GM12864 (cell line): ENCODE data around the gene INO80D.

Experiments
- DNase-seq: peaks from one replicate; pipeline ENCODE4 v3.0.0-alpha.2; 2011; ENCODE audit warnings: low read depth
- H3K4me3 ChIP-seq: 2 replicates; pipeline ENCODE4 v1.5.1; 2011; ENCODE audit warnings: mild to moderate bottlenecking, low read depth, low read length, control low read depth
- TF ChIP-seq, protein P1 (sequence below): IDR thresholded peaks from 2 replicates; pipeline ENCODE4 v1.5.1; 2011; ENCODE audit warnings: low read depth, mild to moderate bottlenecking, moderate library complexity, low read length, control low read depth, inconsistent platforms; ENCODE audit errors: missing control alignments

Gene INO80D

DNA sequence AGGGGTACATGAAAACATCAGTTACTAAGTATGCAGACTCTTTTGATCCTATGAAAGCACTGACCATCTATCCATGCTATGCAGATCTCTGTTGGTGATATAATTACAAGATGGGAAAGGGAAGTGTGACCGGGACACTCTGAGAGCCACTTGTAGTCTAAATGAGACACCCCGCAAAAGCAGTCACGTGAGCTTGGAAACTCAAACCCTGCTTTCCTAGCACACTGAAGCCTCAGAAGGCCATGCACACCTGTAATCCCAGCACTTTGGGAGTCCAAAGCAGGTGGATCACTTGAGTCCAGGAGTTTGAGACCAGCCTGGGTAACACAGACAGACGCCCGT lies 137.5 kb downstream of the INO80D start:
- TF ChIP-seq, protein P1, sequence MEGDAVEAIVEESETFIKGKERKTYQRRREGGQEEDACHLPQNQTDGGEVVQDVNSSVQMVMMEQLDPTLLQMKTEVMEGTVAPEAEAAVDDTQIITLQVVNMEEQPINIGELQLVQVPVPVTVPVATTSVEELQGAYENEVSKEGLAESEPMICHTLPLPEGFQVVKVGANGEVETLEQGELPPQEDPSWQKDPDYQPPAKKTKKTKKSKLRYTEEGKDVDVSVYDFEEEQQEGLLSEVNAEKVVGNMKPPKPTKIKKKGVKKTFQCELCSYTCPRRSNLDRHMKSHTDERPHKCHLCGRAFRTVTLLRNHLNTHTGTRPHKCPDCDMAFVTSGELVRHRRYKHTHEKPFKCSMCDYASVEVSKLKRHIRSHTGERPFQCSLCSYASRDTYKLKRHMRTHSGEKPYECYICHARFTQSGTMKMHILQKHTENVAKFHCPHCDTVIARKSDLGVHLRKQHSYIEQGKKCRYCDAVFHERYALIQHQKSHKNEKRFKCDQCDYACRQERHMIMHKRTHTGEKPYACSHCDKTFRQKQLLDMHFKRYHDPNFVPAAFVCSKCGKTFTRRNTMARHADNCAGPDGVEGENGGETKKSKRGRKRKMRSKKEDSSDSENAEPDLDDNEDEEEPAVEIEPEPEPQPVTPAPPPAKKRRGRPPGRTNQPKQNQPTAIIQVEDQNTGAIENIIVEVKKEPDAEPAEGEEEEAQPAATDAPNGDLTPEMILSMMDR = no peak
- no peak overlapping the region for H3K4me3 ChIP-seq
- DNase-seq = no peak

DNA sequence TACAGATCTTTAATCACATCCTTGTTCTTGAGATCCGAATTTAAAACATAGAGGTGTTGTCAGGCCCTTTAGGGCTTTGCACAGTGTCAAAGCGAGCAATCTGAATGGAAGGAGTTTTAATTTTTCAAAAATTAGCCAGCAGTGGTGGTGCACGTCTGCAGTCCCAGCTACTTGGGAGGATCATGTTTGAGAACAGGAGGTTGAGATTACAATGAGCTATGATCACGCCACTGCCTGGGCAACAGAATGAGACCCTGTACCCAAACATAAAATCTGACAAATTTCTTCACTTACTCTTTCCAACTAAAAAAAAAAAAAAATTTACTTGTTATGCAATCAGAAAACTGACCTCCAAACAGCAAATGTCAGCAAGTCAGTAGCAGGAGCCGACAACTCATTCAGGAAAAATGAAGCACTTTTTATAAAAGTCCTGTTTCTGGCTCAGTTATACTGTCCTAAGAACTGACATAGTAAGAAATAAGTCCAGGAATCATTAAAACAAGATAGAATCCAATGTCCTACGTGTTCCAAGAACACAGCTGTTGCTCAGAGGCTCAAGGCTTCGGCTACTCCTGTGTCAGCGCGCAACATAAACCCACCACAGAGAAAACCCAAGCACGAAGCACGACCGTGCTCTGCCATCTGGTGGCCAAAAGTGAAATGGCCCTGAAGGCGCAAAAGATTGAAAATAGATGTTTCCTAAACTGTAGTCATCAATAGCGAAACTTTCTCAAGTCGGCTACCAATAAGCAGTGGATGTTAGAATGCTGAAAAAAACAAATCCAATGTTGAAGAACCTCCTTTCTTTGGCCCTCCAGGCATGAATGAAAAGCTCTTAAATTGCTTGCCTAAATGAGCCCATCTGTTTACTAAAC lies 138.1 kb downstream of the INO80D start:
- TF ChIP-seq, protein P1 = peak; percentile 93
- DNase-seq = no peak
- H3K4me3 ChIP-seq = no peak overlapping the region

DNA sequence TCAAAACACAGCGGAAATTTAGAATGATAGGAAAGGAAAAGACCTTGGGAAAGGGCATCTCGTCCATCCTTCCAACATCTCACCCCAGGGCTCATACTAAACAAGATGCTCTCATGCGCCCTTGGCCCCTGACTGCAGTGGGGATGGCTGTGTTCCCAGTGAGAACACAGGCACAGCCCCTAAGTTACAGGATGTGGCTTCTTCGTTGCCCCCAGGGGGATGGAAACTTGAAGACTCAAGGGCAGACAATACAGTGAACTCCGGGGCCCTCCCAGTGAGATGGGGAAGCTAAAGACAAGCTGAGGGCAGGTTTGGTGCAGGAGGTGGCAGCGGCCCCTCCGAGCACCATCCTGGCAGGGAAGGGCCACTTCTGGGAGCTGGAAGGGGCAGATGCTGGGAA lies 139.7 kb downstream of the INO80D start:
- TF ChIP-seq, protein P1 = no peak
- no peak for DNase-seq
- no peak overlapping the region for H3K4me3 ChIP-seq
